HG03342 (cell line): ENCODE results near the gene GSPT1.

Source experiments
- ATAC-seq: cut with Tn5 transposase; IDR thresholded peaks from one replicate; pipeline ENCODE4 v1.9.1; 2021; ENCODE audit warnings: mild to moderate bottlenecking, moderate library complexity; ENCODE audit not compliant: unreplicated experiment

Gene GSPT1

DNA sequence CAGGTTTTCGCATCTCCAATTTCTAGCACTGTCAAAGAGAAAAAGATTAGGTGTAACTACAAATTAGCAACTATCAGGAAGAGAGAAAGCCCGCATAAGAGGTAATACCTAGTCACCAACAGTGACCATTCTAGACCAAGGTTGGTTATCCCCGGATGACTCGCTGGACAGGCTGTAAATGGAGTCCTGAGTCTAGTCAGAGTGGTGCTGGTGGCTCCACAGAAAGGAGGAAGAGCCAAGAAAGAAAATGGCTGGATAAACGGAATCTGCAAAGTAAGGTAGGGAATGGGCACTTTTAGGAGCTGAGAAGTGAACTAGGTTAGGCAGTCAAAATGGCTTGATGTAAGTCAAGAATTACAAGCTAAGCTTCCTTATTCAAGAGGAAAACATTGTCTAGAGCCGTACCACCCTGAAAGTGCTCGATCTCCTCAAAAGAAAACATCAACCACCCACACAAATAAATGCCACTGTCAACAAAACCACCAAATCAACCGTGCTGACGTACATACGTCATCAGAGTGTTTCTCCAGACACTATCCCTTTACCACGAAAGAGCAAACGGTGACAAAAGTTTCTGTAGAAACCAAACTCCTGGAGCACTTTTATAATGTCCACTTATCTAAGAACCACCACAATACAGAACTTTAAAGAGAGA lies 2.2 kb downstream of the GSPT1 start:
- ATAC-seq = no peak

DNA sequence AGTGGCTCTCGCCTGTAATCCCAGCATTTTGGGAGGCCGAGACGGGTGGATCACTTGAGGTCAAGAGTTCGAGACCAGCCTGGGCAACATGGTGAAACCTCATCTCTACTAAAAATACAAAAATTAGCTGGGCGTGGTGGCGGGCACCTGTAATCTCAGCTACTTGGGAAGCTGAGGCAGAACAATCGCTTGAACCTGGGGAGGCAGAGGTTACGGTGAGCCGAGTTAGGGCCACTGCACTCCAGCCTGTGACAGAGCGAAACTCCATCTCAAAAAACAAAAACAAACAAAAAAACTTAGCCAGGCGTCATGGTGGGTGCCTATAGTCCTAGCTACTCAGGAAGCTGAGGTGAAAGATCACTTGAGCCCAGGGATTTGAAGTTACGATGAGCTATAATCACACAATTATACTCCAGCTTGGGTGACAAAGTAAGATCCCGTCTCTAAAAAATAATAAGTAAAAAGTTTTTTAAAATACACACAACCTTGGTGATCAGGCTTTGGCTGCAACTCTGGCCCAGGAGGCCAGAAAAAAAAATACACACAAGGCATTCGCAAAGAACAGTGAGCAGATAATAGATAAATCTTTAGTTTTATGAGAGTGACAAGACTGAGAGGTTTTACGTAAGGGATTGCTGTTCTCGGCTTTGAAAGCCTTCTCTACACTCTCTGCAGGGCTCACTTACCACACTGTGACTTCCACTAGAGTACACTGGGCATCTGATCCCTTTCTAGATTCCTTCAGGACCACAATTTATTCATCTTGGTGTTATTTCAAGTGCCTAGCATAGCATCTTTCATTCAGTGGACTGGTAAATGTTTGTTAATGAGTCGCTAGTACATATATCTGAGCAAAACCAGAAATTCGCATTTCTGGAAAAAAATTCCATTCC lies 5.9 kb downstream of the GSPT1 start:
- ATAC-seq = no peak

DNA sequence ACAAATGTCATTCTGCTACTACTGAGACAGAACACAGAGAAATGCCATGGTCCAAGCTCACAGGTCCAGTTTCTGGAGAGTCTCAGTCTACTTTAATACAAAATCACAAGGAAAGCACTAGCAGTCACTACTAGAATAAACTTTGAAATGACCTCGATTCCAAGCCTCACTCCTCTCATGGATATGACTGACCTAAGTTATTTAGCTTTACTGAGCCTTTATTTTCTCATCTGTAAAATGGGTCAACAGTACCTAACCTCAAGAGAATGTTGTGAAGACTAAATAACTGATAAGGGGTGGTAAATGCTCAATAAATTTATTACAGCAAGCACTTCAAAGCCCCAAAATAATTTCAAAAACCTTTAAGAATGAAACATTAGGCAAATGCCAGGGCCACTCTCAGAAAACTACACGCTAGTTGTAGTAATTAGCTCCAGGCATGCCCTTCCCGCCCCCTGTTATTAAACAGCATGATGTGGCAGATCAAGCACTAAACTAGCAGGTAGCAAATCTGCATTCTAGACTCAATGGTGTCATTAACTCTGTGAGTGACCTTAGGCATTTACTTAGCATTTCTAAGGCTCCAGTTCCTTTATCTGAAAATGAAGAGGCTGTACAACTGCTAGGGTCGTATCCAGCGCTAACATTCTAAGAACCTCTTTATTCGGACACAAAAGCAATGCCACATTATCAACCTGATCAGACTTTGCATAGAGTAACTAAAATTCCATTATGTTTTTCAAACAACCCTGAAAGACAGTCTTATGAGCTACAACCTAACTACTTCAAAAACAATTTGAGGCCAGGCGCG lies 8.4 kb downstream of the GSPT1 start:
- no peak for ATAC-seq

DNA sequence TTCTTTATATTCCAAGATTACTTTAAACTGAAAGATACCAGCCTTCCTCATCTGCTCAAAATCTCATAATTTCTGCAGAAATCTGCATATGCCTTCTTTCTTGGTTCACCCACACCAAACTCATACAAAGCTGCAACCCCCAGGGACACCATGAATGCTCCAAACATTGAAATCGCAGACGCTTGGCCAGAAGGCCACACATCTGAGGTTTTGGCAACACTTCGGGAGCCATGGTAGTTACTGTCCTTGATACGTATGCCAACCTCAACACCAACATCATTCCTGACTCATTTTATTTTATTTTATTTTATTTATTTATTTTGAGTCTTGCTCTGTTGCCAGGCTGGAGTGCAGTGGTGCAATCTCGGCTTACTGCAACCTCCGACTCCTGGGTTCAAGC lies 11.8 kb downstream of the GSPT1 start:
- no peak for ATAC-seq

DNA sequence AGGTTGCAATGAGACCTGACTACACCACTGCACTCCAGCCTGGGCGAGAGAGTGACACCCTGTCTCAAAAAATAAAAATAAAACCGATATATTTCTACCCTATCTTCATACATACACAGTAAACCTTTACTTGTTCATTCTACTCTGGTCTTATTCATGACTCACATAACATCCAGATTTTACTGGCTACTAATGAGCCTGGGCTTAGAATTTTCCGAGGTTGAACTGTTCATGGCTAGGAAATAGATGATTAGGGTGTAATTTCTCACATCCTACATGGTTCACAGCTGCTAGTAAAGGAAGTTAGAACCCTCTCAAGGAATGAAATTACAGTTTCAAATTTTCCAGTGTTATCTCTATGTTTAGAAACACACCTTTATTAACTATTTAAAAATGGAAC lies 14.7 kb downstream of the GSPT1 start:
- no peak for ATAC-seq

DNA sequence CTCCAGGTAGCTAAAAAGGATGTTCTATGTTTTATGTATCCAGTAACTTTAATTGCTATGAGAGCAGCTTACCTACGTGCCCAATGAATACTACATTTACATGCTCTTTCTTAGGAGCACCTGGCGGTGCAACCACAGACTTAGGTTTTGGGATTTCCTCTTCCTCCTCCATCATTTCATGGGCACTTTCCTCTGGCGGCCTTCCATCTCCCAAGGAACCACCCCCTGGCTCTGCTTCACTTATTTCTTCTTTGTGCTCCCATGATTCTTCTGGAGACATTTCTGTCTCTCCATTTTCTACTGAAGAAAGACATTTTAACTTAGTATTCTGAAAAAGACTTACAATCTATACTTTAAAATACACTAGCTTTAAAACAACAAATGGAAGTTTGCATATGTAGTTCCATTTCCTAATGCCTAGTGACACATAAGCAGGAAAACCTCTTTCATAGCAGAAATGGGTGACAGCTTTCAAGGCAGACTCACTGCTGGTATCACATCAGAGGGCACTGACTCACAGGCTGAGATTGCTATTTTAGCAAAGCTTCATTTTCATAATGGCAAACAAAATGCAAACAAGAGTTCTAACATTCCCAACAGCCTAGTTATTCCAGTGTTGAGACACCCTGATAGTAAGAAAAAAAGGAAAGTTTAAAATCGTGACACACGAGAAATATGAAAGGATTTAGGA lies 19.1 kb downstream of the GSPT1 start:
- no peak for ATAC-seq

DNA sequence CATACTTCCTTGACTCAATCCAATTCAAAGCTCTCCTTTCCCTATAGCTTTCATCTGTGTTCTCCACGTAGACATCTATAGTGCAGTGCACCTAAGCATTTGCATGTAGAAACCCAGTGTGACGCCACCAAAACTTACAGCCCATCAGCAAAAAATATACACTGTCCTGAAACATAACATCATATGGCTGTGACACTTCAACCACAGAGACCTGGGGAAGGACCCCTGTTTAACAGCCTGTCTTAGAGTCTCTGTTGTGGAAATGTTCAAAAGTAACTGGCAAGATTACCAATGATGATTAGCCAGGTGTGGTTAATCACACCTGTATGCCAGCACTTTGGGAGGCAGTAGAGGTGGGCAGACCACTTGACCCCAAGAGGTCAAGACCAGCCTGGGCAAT lies 22.2 kb downstream of the GSPT1 start:
- no peak for ATAC-seq

DNA sequence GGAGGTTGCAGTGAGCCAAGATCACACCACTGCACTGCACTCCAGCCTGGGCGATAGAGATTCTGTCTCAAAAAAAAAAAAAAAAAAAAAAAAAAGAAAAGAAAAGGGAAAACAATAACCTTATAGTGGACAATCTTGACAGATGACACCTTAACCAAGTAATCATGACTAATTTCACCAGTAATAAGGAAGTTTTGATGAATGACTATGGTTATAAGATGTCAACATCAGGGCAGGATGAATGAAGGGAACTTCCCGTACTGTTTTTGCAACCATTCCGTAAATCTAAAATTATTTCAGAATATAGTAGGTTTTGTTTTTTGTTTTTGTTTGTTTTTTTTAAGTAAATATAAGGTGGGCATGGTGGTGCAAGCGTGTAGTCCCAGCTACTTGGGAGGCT lies 23.0 kb downstream of the GSPT1 start:
- ATAC-seq = no peak

DNA sequence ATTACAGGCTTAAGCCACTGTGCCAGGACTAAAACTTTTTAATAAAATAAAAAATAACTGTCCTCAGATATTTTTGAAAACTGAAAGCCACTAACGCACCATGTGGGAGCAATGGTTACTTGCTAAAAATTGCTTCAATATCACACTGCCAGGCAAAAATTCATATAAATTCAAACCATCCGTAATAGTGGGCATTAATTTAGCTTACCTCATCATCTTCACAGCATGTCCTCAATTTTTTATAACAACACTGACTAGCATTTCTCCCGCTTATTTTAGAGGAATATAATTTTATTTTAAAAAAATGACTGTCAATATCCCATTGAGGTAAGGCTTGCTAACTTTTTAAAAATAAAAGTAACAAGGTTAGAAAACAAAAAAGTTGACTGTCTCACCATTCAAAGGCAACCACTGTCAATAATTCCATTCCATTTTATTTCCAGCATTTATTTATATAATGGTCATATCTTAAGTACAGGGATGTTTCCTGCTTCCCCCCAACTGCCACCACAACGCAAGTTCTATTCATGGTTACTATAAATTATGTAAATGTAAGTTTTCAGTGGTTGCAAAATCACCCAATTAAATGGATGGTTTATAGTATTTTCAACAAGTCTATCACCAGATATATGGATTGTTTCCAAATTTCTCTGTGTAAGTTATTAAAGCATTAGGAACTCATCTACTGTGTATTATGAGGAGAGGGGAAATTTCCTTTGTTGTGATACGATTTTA lies 25.4 kb downstream of the GSPT1 start:
- no peak for ATAC-seq

DNA sequence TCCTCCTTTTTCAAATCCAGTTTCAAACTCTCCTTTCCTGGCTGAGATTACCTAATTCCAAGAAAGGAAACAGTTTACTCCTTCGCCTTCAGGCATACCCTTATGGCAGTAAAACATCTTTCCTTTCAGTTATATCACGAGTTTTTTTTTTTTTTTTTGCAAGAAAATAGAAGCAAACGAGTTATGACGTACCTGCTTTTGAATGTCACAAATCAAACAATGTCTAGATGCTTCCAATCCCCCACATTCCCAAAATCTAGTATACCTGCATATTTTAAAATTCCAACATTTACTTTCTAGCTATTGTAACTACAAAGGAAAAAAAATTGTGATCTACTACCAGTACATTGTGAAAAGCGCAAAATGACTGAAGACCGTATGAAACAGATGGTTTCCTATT lies 28.9 kb downstream of the GSPT1 start:
- ATAC-seq = no peak

DNA sequence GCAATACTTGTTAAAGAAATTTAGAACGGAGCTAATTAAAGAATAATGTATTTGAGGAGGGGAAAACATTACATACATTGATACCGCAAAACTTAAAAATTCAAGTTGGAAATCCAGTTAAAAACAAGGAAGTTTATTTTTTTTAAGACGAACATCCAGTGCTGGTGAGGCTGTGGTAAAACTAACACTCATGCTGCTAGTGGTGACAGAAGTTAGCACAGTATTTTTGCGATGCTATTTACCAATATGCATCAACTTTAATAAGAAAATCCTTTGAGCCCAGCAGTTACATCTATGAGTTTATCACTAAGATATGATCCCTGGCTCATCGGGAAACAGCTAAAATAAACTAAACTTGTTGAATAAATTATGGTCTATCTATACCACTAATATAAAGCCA lies 31.7 kb downstream of the GSPT1 start:
- ATAC-seq = no peak

DNA sequence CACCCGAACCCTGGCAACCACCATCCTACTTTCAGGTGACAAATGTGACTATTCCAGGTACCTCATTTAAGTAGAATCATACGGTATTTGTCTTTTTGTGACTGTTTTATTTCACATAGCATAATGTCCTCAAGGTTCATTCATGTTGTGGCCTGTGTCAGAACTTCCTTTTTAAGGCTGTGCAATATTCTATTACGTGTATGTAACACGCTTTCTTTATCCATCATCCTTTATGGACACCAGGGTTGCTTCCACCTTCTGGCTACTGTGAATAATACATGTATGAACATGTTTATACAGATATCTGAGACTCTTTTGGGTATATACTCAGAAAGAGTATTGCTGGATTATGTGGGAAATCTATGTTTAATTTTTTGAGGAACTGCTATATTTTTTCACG lies 35.7 kb downstream of the GSPT1 start:
- no peak for ATAC-seq

DNA sequence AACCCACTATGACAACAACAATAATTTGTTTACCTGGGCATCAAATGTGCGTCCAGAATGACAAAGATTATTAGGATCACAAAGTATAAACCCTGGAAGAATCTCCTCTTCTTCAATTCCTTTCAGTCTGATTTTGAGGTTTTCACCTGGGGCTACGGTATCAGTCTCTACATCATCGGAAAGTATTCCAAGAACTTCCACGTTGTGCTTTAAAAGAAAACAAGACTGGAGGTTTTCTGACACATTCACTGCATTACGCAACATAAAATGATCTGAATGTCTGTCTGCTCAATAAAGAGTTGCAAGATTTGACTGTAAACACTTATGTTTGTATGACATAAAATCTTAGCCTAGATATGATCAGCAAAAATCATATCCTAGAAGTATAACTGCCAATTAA lies 38.4 kb downstream of the GSPT1 start:
- no peak for ATAC-seq

DNA sequence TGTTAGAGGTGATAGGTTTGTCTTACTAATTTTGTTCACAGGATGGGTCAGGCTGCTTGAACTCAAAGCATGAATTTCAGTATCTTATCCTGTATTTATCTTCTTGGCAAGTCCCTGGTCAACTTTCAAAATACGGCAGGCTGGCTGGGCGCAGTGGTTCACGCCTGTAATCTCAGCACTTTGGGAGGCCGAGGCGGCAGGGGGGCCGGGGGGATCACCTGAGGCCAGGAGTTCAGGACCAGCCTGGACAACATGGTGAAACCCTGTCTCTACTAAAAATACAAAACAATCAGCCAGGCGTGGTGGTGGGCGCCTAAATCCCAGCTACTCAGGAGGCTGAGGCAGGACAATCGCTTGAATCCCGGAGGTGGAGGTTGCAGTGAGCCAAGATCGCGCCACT lies 39.5 kb downstream of the GSPT1 start:
- no peak for ATAC-seq

DNA sequence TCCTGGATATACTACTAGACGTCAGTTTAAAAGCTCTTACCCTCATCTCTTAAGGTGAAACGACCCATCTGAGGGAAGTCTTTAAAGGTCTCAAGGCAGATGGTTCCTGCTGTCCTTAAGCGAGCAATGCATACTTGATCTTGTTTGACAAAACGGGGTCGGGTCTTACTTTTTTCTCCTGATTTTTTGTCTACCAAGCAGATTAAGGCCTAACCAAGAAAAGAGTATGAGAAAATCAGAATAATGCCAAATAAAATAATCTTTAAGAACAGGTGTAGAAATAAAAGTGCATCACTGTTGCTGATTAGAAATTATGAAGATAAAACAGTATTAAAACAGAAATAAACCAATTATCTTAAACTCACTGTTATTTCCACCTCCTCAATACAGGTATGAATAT lies 40.0 kb downstream of the GSPT1 start:
- ATAC-seq = no peak

DNA sequence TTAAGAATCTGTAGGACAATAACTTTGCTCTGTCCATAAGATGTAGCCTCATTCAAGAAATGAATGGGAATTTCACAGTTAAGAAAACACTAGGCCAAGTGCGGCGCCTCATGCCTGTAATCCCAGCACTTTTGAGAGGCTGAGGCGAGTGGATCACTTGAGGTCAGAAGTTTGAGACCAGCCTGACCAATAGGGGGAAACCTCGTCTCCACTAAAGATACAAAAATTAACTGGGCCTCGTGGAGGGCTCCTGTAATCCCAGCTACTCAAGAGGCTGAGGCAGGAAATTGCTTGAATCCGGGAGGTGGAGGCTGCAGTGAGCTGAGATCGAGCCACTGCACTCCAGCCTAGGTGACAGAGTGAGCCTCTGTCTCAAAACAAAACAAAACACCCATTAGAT lies 44.6 kb downstream of the GSPT1 start:
- ATAC-seq = no peak

DNA sequence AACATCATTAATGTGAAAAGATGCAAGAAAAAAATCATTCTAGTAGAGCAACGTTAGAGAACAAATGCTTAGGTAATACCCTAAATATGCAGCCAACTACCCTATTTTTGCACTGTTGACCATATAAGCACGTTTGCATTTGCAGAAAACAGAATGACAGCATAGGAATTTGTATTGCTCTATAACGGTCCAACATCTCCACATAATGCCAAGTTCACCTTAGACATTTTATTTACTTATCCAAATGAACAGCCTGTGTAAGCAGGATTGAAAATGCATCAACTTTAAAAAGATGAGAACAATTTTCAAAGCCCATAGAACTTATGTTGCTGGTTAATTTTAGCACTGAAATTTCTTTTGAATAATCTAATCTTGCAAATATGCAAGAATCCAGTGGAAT lies 45.4 kb downstream of the GSPT1 start:
- no peak for ATAC-seq

DNA sequence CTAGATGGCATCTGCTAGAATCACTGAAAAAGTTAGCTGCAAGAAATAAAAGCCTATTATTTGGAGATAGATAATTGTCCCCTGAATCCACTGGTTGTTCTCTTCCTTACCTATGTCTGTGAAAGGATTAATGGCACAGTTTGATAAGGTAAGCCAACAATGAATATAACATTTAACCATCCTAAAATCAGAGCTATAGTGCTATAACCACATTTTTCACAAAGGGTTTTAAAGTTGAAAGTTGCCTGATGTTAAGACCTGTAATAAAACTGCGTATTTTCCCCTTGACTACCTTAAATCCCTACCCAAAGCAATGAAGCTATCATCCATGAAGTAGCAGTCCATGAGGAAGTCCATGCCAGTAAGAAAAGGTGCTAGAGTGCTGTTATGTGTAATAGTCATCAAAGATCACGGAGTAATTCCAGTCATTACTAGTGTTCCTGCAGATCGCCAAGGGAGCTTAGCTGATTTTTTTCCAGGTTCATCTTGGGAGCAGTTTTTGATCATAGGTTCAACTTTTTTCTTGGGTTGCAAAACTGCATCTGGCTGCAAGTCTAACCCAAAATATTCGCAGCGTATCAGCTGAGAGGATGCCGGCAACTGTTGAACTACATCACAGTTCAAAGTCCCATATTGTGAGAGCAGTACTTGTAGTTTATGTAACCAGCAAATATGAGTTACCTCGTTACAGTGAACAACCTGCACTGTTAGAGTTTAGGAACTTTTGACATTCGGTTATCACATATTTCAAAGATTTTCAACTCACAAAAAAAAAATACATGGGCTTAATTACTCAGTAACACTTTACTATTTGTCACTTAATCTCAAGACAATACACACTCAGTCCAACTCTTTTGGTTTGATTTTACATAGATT lies 46.2 kb downstream of the GSPT1 start:
- no peak for ATAC-seq

DNA sequence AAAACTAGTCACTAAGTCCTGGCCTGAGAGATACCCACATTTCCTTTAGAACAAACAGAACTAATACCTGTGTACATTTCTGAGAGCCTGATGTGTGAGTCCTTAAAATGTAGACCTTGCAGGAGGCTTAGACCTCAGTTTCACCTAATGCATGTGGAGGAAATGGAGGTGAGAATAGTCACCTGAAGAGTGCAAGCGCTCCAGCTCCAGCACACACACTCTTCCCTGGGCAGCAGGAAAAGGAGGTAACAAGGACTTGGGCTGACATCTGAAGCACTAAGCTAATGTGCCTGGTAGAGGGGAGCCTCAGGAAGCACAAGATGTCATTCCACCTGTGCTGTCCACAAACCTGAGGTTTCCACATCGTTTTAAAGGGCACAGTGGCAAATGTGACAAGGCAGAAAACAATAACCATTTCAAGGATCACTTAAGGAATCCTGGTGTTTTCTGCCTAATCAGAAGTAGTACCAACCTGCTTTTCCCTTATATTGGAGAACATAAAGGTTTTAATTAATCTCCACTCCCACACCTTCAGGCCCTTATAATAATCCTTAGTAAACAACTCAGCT lies 47.3 kb downstream of the GSPT1 start:
- no peak for ATAC-seq
